HG03039 (cell line): Measurements from ENCODE around the gene ARSB.
"Not testable (repeated sequence)": the region's sequence is repeated elsewhere in the genome, so short reads cannot be mapped to it uniquely, and the experiment has no call there.

Source experiments
- ATAC-seq: cut with Tn5 transposase; IDR thresholded peaks from one replicate; pipeline ENCODE4 v1.9.1; 2021; ENCODE audit warnings: mild to moderate bottlenecking, moderate library complexity; ENCODE audit not compliant: unreplicated experiment

The ARSB gene

DNA sequence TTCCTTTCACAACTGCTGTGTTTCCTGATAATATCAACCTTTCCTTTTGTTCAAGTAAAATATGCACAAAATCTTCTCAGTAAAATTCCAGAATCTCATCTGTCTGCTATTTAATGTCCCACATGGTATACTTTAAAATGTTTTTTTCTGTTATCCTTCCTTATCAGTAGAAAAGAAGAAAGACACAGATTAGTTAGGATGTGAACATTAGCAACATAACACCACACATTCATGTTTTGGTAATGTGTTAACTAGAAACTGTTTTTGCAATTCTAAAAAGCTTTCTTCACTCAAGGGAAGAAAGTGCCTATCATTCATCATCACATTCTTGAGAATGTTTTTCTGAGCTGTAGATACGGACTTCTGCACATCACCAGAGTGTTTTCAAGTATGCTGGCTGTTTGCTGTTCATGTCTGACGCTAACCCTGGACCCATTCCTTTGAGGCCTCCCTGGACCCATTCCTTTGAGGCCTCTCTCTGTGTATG lies 10.5 kb upstream of the ARSB start:
- ATAC-seq: no peak

DNA sequence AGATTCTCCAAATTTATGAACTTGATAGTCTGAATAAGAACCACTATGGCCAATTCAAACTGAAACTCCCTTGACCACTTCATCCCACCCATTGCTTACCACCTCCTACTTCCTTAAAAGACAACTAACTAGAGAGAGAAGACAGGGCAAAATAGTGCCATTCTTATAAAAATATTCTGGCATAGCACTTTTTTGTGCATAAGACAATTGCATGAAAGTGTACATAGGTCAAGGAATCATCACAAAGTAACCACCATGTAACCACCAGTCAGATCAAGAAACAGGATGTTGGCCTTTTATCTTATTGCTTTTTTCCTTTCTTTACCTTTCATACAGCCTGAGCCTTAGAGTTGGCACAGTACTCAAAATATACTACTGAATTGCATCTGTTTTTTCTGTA lies 8.1 kb upstream of the ARSB start:
- ATAC-seq: no peak

DNA sequence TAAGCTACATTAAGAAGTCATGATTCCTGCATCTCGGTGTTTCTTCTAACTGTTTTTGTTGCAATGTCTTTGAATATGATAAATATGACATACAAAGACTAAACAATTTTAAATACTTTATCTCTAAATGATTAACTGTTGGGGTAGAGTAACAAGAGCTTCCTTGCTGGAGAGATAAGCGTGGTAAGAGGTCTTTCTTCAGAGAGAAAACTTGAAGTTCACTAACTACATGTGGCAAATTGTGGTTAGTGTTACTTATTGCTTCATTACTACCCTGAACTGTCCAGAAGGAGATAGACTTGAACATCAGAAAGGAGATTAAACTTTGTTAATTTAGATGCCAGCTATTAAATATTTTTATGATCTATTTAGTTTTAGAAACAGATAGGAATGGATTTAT lies 7.0 kb upstream of the ARSB start:
- ATAC-seq: no peak

DNA sequence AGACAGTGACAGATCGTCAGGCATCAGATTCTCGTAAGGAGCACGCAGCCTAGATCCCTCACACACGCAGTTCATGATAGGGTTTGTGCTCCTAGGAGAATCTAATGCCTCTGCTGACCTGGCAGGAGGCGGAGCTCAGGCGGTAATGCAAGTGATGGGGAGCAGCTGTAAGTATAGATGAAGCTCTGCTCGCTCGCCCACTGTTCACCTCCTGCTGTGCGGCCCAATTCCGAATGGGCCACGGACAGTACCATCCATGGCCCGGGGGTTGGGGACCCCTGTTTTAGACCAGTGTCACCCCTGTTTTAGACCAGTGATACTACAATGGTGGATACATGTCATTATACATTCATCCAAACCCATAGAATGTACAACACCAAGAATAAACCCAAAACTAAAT lies 4.0 kb upstream of the ARSB start:
- ATAC-seq: no peak

DNA sequence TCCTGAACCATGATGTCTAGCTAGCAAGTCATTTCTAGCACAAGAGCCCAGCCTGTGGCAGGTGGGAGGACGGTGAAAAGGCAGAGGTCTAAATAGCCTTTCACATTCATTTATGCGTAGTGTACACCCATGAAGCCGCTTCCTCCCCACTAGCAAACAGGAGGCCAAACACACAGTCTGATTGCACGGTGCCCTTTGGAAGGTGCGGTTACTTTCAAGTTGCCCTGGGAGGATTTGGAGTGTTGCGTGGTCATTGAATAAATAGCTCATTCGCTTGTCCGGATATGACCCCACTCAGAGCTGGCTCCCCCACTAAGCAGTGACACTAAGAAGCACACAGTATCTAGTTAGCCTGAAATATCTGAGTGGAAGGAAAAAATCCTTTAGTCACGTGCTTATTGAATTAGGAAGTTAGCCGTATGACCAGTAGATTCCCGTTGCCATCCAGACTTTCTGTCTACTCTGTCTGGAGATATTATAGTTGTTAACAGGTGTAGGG lies 664 bp upstream of the ARSB start:
- peak; percentile 33 for ATAC-seq

DNA sequence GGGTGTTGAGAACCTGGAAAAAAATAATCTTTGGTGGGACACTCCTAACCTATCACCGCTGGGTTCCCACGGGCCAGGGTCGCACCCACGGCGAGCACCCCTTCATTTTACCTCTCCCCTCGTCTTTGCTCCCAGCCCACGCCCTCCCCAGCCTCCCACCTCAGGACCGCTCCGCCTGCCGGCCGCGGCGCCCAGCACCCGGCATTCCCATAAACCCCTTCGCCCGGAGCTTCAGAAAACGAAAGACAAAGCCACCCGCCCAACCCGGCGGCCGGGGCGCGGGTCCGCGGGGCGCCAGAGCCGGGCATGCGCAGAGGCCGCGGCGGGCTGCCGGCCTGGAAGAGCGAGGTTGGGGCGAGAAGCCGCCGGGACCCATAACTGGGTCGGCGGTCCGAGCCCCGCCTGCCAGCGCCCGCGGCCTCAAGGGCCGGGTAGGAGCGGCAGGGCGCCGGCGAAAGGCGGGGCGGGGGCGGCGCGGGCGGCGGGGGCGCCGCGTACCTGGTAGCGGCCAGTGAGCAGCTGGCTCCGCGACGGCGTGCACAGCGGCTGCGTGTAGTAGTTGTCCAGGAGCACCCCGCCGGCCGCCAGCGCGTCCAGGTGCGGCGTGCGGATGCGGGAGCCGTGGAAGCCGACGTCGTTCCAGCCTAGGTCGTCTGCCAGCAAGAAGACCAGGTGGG lies 533 bp downstream of the ARSB start:
- ATAC-seq: peak; percentile 54

DNA sequence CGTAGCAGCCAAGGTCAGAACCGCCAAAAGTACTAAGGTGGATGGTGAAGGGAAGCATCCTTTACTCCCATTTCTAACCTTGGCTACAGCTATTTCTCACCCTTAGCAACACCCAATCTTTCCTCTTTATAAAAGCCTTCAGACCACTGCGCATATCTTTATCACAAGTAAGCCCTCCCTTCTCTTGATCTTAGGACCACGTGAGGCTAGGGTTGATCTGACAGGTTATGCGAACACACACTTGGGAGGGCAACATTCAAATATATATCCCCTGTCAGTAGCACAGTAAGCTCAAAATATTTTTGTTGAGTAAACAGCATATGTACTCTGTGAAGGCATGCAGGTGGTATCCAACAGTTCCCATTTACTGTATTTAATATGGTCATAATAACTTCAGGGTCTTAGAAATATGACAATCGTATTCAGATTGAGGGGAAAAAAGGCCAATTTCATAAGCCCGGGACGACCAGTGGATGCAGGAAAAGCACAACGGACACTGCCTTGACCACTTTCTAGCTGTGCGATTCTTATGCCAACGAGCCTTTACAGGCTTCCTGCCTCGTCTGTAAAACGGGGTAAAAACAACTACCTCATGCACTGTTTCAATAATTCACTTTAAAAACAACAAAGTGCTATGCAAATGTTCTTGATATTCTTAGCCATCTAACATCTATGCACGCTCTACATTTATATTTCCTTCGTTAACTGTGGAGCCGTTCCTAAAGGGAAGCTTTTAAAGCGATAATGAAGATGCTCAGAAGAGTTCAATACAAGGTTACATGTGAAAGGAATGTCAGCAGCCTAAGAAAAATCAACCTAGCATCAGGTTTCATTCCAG lies 1.3 kb downstream of the ARSB start:
- ATAC-seq: peak; percentile 0

DNA sequence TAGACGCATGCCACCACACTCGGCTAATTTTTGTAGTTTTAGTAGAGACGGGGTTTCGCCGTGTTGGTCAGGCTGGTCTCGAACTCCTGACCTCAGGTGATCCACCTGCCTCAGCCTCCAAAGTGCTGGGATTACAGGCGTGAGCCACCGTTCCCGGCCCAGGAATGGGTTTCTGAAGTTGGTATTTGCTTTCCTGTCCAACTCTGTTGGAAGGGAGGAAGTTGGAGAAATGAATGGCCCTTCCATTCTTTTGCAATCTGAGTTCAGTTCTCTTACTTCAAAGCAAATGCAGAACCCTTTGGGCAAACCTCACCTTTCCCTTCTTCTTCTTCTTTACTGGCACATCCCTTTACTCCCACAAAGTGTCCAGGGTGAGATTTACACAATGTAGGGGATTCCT lies 1.9 kb downstream of the ARSB start:
- not testable (repeated sequence) for ATAC-seq

DNA sequence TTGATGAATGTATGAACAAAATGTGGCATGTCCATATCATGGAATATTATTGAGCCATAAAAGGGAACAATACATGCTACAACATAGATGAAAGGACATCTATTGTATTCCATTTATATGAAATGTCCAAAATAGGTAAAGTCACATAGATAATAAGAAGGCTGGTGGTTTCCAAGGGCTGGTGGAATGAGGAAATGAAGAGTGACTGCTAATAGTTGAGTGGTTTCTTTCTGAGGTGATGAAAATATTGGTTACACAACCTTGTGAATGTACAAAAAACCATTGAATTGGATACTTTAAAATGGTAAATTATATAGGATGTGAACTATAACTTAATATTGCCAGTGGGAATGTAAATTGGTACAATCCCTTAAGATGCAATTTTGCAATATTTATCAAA lies 5.2 kb downstream of the ARSB start:
- no peak for ATAC-seq

DNA sequence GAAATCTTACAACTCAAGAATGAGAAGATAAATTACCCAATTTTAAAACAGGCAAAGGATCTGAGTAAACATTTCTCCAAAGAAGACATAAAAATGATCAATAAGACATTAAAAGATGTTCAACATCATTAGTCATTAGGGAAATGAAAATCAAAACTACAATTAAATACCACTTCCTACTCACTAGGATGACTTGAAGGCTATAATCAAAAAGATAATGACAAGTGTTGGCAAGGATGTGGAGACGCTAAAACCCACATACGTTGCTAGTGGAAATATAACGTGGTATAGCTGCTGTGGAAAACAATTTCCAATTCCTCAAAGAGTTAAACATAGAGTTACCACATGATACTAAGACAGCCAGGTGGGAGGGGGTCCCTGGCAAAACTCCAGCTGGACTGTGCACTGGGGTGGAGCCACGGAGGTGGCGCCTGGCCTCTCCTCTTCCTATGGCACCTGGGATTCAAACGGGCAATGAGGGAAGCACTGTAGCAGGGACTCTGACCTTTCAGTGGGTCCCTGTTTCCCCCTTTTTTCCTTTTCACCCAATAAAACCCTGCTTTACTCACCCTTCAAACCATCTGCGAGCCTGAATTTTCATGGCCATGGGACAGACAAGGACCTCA lies 5.9 kb downstream of the ARSB start:
- ATAC-seq: no peak

DNA sequence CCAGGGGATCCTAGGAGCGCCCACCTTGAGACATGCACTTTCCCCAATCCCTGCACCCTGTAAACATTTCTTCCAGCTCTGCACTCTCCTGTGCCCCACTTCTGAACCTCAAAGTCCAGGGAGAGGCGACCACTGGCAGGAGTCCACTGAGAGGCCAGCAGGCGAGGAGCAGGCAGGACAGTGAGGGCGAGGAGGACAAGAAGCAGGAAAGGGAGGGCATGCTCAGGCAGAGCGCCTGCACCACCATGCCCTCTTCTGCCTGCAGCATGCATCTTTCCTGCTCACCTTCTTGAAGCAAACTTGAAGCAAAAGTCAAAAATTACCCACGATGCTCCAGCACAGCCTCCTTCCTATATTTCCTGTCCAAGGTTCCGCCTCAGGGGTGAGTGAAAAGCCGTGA lies 10.1 kb downstream of the ARSB start:
- ATAC-seq: no peak

DNA sequence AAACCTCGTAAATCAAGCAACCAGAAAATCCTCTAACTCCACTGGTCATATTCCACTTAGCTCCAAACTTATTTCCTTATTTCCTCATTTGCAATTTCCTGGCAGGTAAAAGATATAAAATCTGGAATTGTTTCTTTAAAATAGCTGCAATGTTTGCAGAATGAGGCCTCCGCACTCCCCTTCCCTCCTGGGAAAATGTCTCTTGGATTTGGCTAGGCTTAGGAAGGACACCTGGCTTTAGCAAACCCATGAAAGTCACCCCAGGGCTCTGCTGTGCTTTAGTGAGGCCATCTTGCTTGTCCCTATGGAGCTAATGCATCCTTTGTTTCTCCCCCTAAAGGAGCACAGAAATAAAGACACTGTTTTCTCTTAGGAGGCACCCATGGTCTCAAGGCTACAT lies 10.5 kb downstream of the ARSB start:
- ATAC-seq: no peak

DNA sequence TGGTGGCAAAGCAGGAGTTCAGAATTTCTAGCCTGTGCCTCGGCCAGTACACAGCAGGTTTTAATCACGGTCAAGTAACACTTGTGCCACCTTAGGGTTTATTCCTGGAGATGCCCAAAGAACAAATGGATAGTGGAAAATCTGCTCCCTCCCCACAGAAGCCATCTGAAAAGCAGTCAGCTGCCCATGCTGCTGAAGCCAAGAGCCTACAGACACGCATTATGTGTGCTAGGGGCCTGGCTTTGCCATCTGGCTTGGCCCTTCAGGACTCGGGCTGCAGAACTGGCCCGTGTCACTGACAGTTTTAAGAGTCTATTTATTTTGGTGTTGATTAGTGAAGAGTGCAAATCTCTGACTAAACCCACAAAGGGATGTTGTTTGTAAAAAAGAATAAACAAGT lies 11.1 kb downstream of the ARSB start:
- no peak for ATAC-seq

DNA sequence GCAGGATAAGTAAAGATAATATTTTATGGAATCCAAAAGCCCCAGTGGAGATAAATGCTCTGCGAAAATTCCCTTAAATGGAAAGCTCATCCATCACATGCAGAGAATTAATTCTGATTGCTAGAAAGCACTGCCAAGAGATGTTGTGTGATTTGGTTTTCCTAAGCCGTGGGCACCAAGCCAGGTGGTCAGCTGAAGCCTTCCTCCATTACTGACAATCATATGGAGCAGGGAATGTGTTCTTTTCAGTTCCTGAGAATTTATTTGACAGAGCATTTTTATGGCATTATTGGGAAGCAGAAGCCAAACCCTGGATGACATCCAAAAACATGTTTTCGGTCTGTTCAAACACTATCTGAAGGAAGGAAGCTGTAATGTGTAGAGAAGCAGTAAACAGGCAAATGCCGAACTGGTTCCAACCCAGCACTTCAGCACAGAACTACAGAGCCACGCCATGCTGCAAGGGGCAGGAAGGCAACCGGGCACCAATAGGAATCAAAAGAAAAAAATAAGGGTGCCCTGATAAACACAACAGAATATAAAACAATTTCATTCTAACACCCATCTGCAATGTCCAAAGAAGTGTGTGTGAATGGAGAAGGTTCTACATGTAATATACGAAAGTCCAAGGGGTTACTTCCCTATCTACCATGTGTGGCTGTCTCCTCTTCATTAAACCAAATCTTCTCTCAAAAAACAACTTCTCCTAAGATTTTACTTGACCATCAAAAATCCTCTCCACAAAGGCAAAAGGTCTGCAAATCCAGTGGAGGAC lies 12.3 kb downstream of the ARSB start:
- no peak for ATAC-seq

DNA sequence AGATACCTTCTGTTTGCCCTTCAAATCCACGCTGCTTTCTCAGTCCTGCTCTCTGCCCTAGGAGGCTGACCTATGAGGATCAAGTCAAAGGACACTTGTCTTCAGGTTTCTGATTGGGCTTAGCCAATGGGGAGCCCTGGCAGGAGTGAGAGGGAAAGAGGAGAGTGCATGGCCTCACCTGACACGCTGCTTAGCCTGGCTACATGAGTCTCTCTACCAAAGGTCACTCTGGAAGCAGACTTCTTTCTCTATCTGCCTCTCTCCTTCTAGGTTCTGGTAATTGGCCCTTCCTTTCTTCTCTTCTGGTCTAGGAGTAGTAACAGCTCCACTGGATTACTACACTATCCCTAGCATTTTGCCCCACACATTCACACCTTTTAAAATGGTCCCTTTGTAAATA lies 13.1 kb downstream of the ARSB start:
- no peak for ATAC-seq

DNA sequence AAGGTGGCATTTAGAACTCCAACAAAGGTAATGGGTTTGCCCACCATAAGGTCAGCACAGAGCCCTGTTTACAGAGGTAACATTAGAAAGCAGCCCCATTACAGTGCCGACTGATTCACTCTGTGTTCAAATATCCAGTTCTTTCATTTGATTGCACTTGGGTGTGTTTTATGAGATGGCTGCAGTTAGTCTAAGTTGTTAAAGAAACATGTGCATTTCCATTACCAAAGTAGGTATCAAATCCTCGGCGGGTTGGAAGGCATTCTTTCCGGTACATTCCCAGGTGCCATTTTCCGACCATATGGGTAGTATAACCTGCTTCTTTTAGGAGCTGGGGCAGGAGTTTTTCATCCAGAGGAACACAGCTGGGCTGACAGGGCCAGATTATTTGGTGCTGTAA lies 16.3 kb downstream of the ARSB start:
- no peak for ATAC-seq

DNA sequence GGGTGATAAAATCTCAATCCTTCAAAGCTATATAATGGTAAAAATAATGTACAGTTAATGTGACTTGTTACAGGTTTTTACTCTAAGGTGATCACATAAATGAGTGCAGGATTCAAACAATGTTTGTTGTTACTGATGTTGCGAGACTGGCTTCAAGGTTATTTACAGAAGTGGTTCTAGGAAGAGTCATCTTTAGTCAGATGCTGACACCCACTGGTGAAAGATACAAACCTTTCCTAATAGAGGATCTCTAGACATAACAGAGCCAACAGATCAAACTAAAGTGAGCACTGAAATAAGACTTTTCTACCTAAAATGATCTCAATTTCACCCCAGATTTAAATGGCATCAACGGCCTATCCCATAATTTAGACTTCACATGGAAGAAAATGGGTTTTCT lies 20.2 kb downstream of the ARSB start:
- no peak for ATAC-seq

DNA sequence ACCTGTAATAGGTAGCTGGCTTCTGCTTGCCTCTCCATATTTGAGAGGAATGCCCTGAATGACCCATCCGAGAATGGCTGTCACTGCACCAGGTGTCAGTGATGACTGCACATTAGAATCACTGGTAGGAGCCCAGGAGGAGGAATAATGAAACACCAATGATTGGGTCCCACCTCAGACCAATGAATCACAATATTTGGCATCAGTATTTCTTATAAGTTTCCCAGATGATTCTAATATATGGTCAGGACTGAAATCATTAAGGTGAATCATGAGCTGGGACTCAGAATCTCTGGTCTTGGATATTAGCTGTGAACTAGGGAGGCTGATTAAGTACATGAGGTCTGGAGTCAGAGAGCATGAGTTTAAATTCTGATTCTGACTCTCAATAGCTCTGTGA lies 23.4 kb downstream of the ARSB start:
- no peak for ATAC-seq

DNA sequence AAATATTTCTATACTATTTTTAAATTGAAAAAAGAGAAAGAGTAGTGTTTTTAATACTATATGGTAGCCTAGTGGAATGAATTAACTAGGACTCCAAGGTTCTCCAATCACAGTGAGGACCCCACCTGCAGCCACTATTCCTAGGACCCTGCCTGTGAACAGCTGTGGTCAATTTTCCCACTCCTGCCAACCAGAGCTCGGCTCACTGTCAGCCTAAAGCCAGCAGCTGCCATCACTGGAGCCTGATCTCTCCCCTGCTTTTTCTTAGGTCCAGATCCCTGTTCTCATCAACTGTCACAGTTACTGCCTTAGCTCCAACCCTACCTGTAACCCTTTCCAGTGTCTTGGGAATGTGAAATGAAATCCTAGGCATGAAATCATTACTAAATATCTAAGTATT lies 25.3 kb downstream of the ARSB start:
- ATAC-seq: no peak

DNA sequence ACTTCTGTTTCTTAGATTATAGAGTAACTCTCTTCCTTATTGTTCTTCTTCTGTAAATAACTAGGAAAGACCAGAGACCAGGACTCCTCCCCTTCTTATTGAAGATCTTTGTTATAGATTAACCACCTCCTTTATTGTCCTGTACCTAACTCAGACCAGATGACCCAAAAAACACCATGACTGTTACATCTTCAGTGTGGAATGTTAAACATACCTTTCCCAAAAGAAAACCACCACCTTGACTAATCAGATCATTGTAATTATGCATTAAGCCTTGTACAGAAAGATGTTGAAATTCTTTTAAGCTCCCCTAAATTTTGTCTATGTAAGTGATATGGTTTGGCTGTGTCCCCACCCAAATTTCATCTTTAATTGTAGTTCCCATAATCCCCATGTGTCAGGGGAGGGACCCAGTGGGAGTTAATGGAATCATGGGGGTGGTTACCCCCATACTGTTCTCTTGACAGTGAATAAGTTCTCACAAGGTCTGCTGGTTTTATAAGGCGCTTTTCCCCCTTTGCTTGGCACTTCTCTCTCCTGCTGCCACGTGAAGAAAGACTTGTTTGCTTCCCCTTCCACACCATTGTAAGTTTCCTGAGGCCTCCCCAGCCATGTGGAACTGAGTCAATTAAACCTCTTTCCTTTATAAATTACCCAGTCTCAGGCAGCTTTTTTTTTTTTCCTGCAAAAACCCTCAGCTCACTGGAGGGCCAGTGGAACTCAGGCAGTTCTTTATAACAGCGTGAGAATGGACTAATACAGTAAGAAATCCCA lies 26.3 kb downstream of the ARSB start:
- no peak for ATAC-seq
